Chondrocyte (in vitro differentiated cells): ENCODE data around the gene FBXW5. TPM values are rescaled to one million over a fixed set of nuclear protein-coding genes. Genes with fewer than 3 reads are reported as not detected.
A peak's percentile ranks its signal among the peaks of the same experiment; 100 is the strongest.

Experiments used
- DNase-seq: peaks from one replicate; pipeline ENCODE4 v3.0.0; 2021; ENCODE audit warnings: mixed read lengths, low spot score
- H3K27ac Mint-ChIP-seq: one replicate; pipeline ENCODE4 v1.8.0; 2021; ENCODE audit warnings: mild to moderate bottlenecking, moderate library complexity, mixed read lengths; ENCODE audit not compliant: unreplicated experiment
- H3K27me3 Mint-ChIP-seq: 2 replicates; pipeline ENCODE4 v1.8.0; 2021; ENCODE audit warnings: low read depth, mixed read lengths
- H3K36me3 Mint-ChIP-seq: 2 replicates; pipeline ENCODE4 v1.8.0; 2021; ENCODE audit warnings: low read depth, mixed read lengths
- H3K4me1 Mint-ChIP-seq: 2 replicates; pipeline ENCODE4 v1.8.0; 2021; ENCODE audit warnings: low read depth, mild to moderate bottlenecking, mixed read lengths
- H3K4me3 Mint-ChIP-seq: one replicate; pipeline ENCODE4 v1.8.0; 2021; ENCODE audit warnings: mild to moderate bottlenecking, moderate library complexity, mixed read lengths; ENCODE audit not compliant: unreplicated experiment
- H3K9me3 Mint-ChIP-seq: 2 replicates; pipeline ENCODE4 v1.8.0; 2021; ENCODE audit warnings: low read depth, mixed read lengths
- CTCF ChIP-seq: fragments of 200-600 bp; sonication (generic); IDR thresholded peaks from 2 replicates; pipeline ENCODE4 v1.5.0; 2021; ENCODE audit warnings: antibody characterized with exemption, mild to moderate bottlenecking, moderate library complexity
- total RNA-seq: library from RNA; stranded (reverse); gene quantifications from 3 replicates; pipeline ENCODE4 v1.2.1, GENCODE V29; 2021

The FBXW5 gene
- total RNA-seq, 1 donor from 2014 or later, result 87.5 TPM

GRCh38 chr9:136952876-136953770 lies 8.6 kb upstream of the FBXW5 start:
- DNase-seq, result no peak
- peaks cover 2% of the 10 kb centered on the region for H3K27me3 Mint-ChIP-seq
- no peak overlapping the region for H3K27ac Mint-ChIP-seq
- H3K9me3 Mint-ChIP-seq, result peaks cover 3% of the 10 kb centered on the region
- peaks cover 5% of the 10 kb centered on the region for H3K4me1 Mint-ChIP-seq
- no peaks in the 10 kb centered on the region for H3K36me3 Mint-ChIP-seq
- no peak overlapping the region for H3K4me3 Mint-ChIP-seq
- no peak for TF ChIP-seq CTCF

GRCh38 chr9:136952321-136952850 lies 7.8 kb upstream of the FBXW5 start:
- peaks cover 6% of the 10 kb centered on the region for H3K4me1 Mint-ChIP-seq
- no peak for TF ChIP-seq CTCF
- no peak for DNase-seq
- H3K4me3 Mint-ChIP-seq, result no peak overlapping the region
- peaks cover 2% of the 10 kb centered on the region for H3K27me3 Mint-ChIP-seq
- peaks cover 3% of the 10 kb centered on the region for H3K9me3 Mint-ChIP-seq
- no peaks in the 10 kb centered on the region for H3K36me3 Mint-ChIP-seq
- no peak overlapping the region for H3K27ac Mint-ChIP-seq

GRCh38 chr9:136951541-136952320 lies 7.2 kb upstream of the FBXW5 start, which contains the start of gene LCN12:
Gene LCN12, plus strand, starts transcription at chr9:136952273. Its CDS starts 55 bp downstream, at chr9:136952328.
- Mint-ChIP-seq H3K4me3 (no peak within 1 kb of the TSS), H3K4me1 (peaks cover 6% of the 10 kb centered on the region), H3K27ac (no peak within 1 kb of the TSS), H3K9me3 (peaks cover 2% of the 10 kb centered on the region), H3K36me3 (no peaks in the 10 kb centered on the region), H3K27me3 (peaks cover 2% of the 10 kb centered on the region)
- TF ChIP-seq CTCF, result no peak
- DNase-seq, result no peak

GRCh38 chr9:136950656-136951276 lies 6.2 kb upstream of the FBXW5 start:
- no peak for DNase-seq
- TF ChIP-seq CTCF, result no peak
- Mint-ChIP-seq H3K36me3 (no peaks in the 10 kb centered on the region), H3K27me3 (peaks cover 2% of the 10 kb centered on the region), H3K27ac (no peak overlapping the region), H3K4me1 (peaks cover 6% of the 10 kb centered on the region), H3K4me3 (peak overlapping the region; percentile 71), H3K9me3 (no peaks in the 10 kb centered on the region)
